ENCODE measurements around the gene DCAF11. TPM values are rescaled to one million over a fixed set of nuclear protein-coding genes. Genes with fewer than 3 reads are reported as not detected.
A peak's percentile ranks its signal among the peaks of the same experiment; 100 is the strongest.

Gene DCAF11
- total and polyA plus RNA-seq, 2 of the 13 experiments (the other 11 are each of a cell fraction or from before 2014, with no cell fraction given): 150 to 257 TPM

DNA sequence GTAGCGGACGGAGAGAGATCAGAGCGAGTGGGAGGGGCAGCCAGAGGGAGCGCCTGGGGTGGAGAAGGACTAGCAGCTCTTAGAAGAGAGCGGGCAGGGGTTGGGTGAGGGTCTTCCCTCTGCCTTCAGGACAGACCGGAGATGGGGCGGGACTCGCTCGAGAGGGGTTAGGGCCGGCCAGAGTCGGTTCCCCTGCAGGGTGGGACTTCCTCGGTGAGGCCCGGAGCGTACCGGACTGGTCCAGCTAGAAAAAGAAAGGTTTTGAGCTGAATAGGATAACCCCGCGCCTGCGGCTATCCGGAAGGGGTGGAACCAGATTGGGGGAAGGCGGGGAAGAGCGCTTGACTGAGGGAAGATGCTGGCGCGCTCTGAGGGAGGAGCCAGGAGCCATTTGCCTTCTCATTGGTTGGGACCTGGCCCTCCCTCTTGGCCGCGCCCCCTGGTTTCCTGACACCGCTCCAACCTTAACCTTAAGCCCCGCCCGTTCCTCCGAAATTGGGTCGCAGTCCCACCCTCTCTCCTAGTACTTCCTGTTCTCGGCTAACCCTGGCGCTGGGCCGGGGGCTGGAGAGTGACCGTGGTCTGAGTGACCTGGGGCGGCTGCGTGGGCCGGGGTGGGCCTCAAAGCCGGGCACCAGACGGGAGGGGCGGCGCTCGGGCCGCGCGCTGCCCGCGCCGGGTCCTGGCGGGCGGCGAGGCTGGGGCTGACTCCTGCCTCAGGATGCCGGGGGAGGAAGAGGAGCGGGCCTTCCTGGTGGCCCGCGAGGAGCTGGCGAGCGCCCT, 32.6 kb downstream of the DCAF11 start, which contains the start of gene RNF31 (continued):
- TF ChIP-seq, protein P1, sequence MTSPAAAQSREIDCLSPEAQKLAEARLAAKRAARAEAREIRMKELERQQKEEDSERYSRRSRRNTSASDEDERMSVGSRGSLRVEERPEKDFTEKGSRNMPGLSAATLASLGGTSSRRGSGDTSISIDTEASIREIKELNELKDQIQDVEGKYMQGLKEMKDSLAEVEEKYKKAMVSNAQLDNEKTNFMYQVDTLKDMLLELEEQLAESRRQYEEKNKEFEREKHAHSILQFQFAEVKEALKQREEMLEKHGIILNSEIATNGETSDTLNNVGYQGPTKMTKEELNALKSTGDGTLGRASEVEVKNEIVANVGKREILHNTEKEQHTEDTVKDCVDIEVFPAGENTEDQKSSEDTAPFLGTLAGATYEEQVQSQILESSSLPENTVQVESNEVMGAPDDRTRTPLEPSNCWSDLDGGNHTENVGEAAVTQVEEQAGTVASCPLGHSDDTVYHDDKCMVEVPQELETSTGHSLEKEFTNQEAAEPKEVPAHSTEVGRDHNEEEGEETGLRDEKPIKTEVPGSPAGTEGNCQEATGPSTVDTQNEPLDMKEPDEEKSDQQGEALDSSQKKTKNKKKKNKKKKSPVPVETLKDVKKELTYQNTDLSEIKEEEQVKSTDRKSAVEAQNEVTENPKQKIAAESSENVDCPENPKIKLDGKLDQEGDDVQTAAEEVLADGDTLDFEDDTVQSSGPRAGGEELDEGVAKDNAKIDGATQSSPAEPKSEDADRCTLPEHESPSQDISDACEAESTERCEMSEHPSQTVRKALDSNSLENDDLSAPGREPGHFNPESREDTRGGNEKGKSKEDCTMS (CRISPR knock-in tag; conservative IDR thresholded peaks at IDR 0.05): no peak
- peak; percentile 95; the same call in 1 of the 2 replicates for TF ChIP-seq ZNF569 (CRISPR knock-in tag; IDR thresholded peaks at IDR 0.05; ENCODE audit: borderline replicate concordance)
- TF ChIP-seq KLF9 (CRISPR knock-in tag; IDR thresholded peaks at IDR 0.05; ENCODE audit: low read depth): no peak
- TF ChIP-seq, protein P2, sequence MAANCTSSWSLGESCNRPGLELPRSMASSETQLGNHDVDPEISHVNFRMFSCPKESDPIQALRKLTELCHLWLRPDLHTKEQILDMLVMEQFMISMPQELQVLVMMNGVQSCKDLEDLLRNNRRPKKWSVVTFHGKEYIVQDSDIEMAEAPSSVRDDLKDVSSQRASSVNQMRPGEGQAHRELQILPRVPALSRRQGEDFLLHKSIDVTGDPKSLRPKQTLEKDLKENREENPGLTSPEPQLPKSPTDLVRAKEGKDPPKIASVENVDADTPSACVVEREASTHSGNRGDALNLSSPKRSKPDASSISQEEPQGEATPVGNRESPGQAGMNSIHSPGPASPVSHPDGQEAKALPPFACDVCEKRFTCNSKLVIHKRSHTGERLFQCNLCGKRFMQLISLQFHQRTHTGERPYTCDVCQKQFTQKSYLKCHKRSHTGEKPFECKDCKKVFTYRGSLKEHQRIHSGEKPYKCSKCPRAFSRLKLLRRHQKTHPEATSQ (CRISPR knock-in tag; IDR thresholded peaks at IDR 0.05; ENCODE audit: borderline replicate concordance): no peak
- TF ChIP-seq SOX13 (IDR thresholded peaks at IDR 0.05): 0 out of 2 replicates have a peak, but pooled peaks have one; percentile 40
- 0 out of 4 replicates have a peak, but pooled peaks of 1 of the 2 experiments have one; percentile 75 for TF ChIP-seq SOX13 (CRISPR knock-in tag; conservative IDR thresholded peaks at IDR 0.05 in 1 of 2, IDR thresholded peaks at IDR 0.05 in 1 of 2)
- TF ChIP-seq KAT8 (CRISPR knock-in tag; IDR thresholded peaks at IDR 0.05): peak; percentile 84
- peak; percentile 16; the same call in 1 of the 2 replicates for TF ChIP-seq SPEN (CRISPR knock-in tag; IDR thresholded peaks at IDR 0.05; ENCODE audit: low read depth)
- TF ChIP-seq, protein P3, sequence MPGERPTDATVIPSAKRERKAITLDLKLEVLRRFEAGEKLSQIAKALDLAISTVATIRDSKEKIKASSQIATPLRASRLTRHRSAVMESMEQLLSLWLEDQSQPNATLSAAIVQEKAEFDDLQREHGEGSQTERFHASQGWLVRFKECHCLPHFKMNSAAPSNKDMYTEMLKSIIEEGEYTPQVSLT (CRISPR knock-in tag; IDR thresholded peaks at IDR 0.05; ENCODE audit: borderline replicate concordance, low read depth): no peak
- peak; percentile 8; the same call in 1 of the 2 replicates for TF ChIP-seq FOSL2 (CRISPR knock-in tag; IDR thresholded peaks at IDR 0.05)
- peak; percentile 24; the same call in 1 of the 2 replicates for TF ChIP-seq ZNF543 (CRISPR knock-in tag; IDR thresholded peaks at IDR 0.05)
- no peak for TF ChIP-seq ZNF136 (CRISPR knock-in tag; IDR thresholded peaks at IDR 0.05; ENCODE audit: low read depth)
- no peak for TF ChIP-seq ZKSCAN5 (CRISPR knock-in tag; IDR thresholded peaks at IDR 0.05)
- peak; percentile 94 for TF ChIP-seq ZFP36L1 (CRISPR knock-in tag; IDR thresholded peaks at IDR 0.05)
- TF ChIP-seq HNRNPK (IDR thresholded peaks at IDR 0.05; ENCODE audit: low read depth, low read length, poor library complexity, severe bottlenecking): peak; percentile 63
- no peak; the same call in none of the 2 replicates for TF ChIP-seq DMAP1 (CRISPR knock-in tag; IDR thresholded peaks at IDR 0.05)
- TF ChIP-seq, protein P4, sequence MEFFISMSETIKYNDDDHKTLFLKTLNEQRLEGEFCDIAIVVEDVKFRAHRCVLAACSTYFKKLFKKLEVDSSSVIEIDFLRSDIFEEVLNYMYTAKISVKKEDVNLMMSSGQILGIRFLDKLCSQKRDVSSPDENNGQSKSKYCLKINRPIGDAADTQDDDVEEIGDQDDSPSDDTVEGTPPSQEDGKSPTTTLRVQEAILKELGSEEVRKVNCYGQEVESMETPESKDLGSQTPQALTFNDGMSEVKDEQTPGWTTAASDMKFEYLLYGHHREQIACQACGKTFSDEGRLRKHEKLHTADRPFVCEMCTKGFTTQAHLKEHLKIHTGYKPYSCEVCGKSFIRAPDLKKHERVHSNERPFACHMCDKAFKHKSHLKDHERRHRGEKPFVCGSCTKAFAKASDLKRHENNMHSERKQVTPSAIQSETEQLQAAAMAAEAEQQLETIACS (CRISPR knock-in tag; IDR thresholded peaks at IDR 0.05): no peak
- TF ChIP-seq, protein P5, sequence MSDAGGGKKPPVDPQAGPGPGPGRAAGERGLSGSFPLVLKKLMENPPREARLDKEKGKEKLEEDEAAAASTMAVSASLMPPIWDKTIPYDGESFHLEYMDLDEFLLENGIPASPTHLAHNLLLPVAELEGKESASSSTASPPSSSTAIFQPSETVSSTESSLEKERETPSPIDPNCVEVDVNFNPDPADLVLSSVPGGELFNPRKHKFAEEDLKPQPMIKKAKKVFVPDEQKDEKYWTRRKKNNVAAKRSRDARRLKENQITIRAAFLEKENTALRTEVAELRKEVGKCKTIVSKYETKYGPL (CRISPR knock-in tag; IDR thresholded peaks at IDR 0.05): peak; percentile 45; the same call in 1 of the 2 replicates
- TF ChIP-seq NCOA1 (CRISPR knock-in tag; IDR thresholded peaks at IDR 0.05): no peak
- no peak; the same call in none of the 2 replicates for TF ChIP-seq MIER3 (CRISPR knock-in tag; IDR thresholded peaks at IDR 0.05; ENCODE audit: borderline replicate concordance)
- no peak for TF ChIP-seq CEBPG (CRISPR knock-in tag; IDR thresholded peaks at IDR 0.05)
